ENCODE results near the gene CHD1.

CHD1 gene

DNA sequence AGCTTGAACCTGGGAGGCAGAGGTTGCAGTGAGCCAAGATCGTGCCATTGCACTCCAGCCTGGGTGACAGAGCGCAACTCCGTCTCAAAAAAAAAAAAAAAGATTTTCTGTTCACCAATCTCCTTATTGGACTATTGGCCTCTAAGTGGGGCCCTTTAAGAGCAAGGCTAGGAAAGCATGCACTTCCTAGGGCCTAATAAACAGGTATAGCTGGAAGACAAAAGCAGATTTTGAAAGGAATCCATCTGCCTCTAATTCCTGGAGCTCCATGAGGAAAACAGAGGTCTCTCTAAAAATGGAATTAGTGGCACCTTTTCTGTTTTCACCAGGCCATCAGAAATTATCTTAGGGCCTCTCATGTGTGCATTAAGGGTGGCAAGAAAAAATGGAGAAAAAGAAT lies 85.3 kb downstream of the CHD1 start:
- DNase-seq, result no peak
- H3K4me3 ChIP-seq (ENCODE audit: control insufficient read depth in 1 of 7, extremely low read depth in 1 of 7, insufficient read depth in 4 of 7, low read depth in 2 of 7, low read length in 6 of 7), result no peak overlapping the region
- no peaks in the 10 kb centered on the region for H3K4me1 ChIP-seq (ENCODE audit: control extremely low read depth in 1 of 4, control insufficient read depth in 4 of 4, insufficient read depth in 4 of 4, low read length in 3 of 4)
- POLR2A ChIA-PET, result no interaction called here
- CTCF ChIA-PET, result interaction anchor here (0.6 to 1.2 kb wide), 2 partner anchors 9 to 1708 kb away, joined by 3 read pairs; no protein-coding TSS in a partner anchor
- 100% methylated on average over 1 of the region's 3 CpGs for WGBS (ENCODE audit: insufficient coverage)
- H3K36me3 ChIP-seq (ENCODE audit: control insufficient read depth in 4 of 4, insufficient read depth in 4 of 4, low read length in 3 of 4), result no peaks in the 10 kb centered on the region
- H3K27me3 ChIP-seq (replicated peaks in 2 of 5; ENCODE audit: control insufficient read depth in 4 of 5, insufficient read depth in 5 of 5, low read length in 4 of 5), result no peaks in the 10 kb centered on the region
- no peak overlapping the region for H3K27ac ChIP-seq (ENCODE audit: insufficient read depth in 1 of 2, low read depth in 1 of 2, low read length in 2 of 2, poor library complexity in 1 of 2, severe bottlenecking in 2 of 2)
- peaks cover 0 to 13% (median 9%) of the 10 kb centered on the region in 5 experiments for H3K9me3 ChIP-seq (ENCODE audit: control extremely low read depth in 1 of 5, control insufficient read depth in 4 of 5, insufficient read depth in 2 of 5, low read depth in 1 of 5, low read length in 4 of 5)

DNA sequence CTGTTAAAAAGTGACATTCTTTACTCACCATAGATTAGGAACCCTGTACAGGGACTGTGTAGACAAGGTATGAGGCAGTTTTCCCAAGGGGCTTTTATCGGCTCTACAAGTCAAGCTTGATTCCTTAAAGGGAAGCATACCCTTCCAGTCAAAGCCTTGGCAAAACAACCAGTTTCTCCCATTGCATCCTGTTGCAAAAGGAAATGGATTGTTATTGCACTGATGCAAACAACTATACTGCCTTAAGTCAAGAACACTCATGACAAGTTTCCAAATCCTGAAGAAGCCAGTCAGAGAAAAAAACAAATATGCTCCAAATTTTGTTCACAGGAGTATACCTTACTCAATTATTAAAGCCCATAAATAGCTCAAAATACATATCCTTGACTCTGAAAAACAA lies 87.9 kb downstream of the CHD1 start:
- no peaks in the 10 kb centered on the region for H3K4me1 ChIP-seq (ENCODE audit: control extremely low read depth in 1 of 4, control insufficient read depth in 4 of 4, insufficient read depth in 4 of 4, low read length in 3 of 4)
- H3K36me3 ChIP-seq (ENCODE audit: control insufficient read depth in 4 of 4, insufficient read depth in 4 of 4, low read length in 3 of 4), result no peaks in the 10 kb centered on the region
- H3K27me3 ChIP-seq (replicated peaks in 2 of 5; ENCODE audit: control insufficient read depth in 4 of 5, insufficient read depth in 5 of 5, low read length in 4 of 5), result no peaks in the 10 kb centered on the region
- no peak for DNase-seq
- H3K9me3 ChIP-seq (ENCODE audit: control extremely low read depth in 1 of 5, control insufficient read depth in 4 of 5, insufficient read depth in 2 of 5, low read depth in 1 of 5, low read length in 4 of 5), result peaks cover 0 to 13% (median 9%) of the 10 kb centered on the region in 5 experiments
- WGBS (ENCODE audit: insufficient coverage), result 100% methylated on average over 1 of the region's 1 CpG
- H3K4me3 ChIP-seq (ENCODE audit: control insufficient read depth in 1 of 7, extremely low read depth in 1 of 7, insufficient read depth in 4 of 7, low read depth in 2 of 7, low read length in 6 of 7), result no peak overlapping the region
- ChIA-PET CTCF (interaction anchor here (0.9 kb wide), 1 partner anchor 11 kb away, joined by 3 read pairs; no protein-coding TSS in a partner anchor), POLR2A (no interaction called here)
- no peak overlapping the region for H3K27ac ChIP-seq (ENCODE audit: insufficient read depth in 1 of 2, low read depth in 1 of 2, low read length in 2 of 2, poor library complexity in 1 of 2, severe bottlenecking in 2 of 2)

DNA sequence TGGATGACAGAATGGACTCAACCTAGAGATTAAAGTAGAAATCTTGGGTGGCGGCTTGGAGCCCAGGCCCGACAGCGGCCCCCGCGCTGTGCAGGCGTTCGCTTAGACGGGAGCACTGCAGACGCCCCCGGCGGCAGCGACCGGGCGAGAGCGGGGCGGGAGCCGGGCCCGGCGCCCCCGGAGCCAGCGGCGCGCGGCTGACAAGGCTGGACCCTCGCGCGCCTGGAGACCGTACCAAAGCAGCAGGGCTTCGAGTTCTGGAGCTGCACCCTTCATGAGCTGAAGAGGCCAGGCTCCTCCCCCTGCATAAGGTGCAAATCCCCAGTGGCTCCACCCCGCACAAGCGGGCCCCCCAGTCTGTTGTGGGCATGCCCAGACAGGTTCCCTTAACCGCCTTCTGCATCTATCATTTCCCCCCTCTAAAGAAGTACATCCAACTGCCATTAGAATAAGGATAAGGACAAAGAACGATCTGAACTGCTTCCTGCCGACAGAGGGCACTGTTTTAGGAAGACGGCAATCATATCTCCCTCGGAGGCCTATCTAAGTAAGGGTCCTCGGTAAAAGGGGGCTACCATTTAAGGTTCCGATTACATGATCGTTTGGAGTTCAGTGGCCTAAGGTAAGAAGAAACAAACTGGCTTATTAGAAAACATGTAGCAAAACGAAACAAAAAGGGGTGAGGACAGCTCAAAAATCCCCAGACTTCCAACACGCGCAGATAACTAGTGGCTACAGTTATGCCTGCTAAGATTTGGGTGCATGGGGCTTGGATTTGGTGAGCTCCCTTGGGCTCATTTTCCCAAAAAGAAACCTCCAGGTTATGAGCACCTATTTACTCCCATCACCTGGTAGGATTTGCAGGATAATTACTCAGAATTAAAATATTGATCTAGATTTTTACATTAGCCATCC lies 89.1 kb downstream of the CHD1 start:
- Histone ChIP-seq H3K4me3 (ENCODE audit: control insufficient read depth in 1 of 7, extremely low read depth in 1 of 7, insufficient read depth in 4 of 7, low read depth in 2 of 7, low read length in 6 of 7) (peak overlapping the region in 5 of 7 experiments; percentile 12 to 56 (median 47)), H3K27ac (ENCODE audit: insufficient read depth in 1 of 2, low read depth in 1 of 2, low read length in 2 of 2, poor library complexity in 1 of 2, severe bottlenecking in 2 of 2) (no peak overlapping the region), H3K9me3 (ENCODE audit: control extremely low read depth in 1 of 5, control insufficient read depth in 4 of 5, insufficient read depth in 2 of 5, low read depth in 1 of 5, low read length in 4 of 5) (peaks cover 0 to 10% (median 7%) of the 10 kb centered on the region in 5 experiments), H3K27me3 (replicated peaks in 2 of 5; ENCODE audit: control insufficient read depth in 4 of 5, insufficient read depth in 5 of 5, low read length in 4 of 5) (no peaks in the 10 kb centered on the region), H3K36me3 (ENCODE audit: control insufficient read depth in 4 of 4, insufficient read depth in 4 of 4, low read length in 3 of 4) (no peaks in the 10 kb centered on the region), H3K4me1 (ENCODE audit: control extremely low read depth in 1 of 4, control insufficient read depth in 4 of 4, insufficient read depth in 4 of 4, low read length in 3 of 4) (no peaks in the 10 kb centered on the region)
- ChIA-PET CTCF (interaction anchor here (0.6 to 1.6 kb wide), 5 partner anchors 13 to 454 kb away, joined by 3 to 4 read pairs (median 3); no protein-coding TSS in a partner anchor), POLR2A (no interaction called here)
- WGBS (ENCODE audit: insufficient coverage), result 67% methylated on average over 18 of the region's 42 CpGs
- peak; percentile 18 to 62 (median 57) for DNase-seq

DNA sequence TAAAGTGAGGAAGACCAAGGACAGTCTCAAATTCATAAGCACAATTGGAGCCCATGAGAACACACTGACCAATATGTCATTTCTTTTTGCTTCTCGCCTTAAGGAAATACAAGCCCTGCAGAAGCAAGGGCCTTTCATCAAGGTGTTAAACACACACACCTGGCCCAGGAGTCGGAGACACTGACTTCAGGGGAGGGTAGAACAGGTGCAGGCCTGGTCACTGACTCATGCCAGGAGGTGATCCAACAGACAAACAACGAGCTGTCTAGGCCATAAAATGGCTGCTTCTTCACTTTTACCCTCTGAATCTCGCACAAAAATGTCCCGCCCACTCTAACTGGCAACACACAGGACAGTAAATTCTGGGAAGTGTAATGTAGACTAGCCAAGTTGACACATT lies 92.6 kb downstream of the CHD1 start:
- Histone ChIP-seq H3K4me3 (ENCODE audit: control insufficient read depth in 1 of 7, extremely low read depth in 1 of 7, insufficient read depth in 4 of 7, low read depth in 2 of 7, low read length in 6 of 7) (no peak overlapping the region), H3K36me3 (ENCODE audit: control insufficient read depth in 4 of 4, insufficient read depth in 4 of 4, low read length in 3 of 4) (no peaks in the 10 kb centered on the region), H3K4me1 (ENCODE audit: control extremely low read depth in 1 of 4, control insufficient read depth in 4 of 4, insufficient read depth in 4 of 4, low read length in 3 of 4) (no peaks in the 10 kb centered on the region), H3K27me3 (replicated peaks in 2 of 5; ENCODE audit: control insufficient read depth in 4 of 5, insufficient read depth in 5 of 5, low read length in 4 of 5) (no peaks in the 10 kb centered on the region), H3K27ac (ENCODE audit: insufficient read depth in 1 of 2, low read depth in 1 of 2, low read length in 2 of 2, poor library complexity in 1 of 2, severe bottlenecking in 2 of 2) (no peak overlapping the region), H3K9me3 (ENCODE audit: control extremely low read depth in 1 of 5, control insufficient read depth in 4 of 5, insufficient read depth in 2 of 5, low read depth in 1 of 5, low read length in 4 of 5) (no peaks in the 10 kb centered on the region)
- ChIA-PET POLR2A (no interaction called here), CTCF (no interaction called here)
- 100% methylated on average over 3 of the region's 5 CpGs for whole genome bisulfite sequencing (ENCODE audit: insufficient coverage)
- no peak for DNase-seq

DNA sequence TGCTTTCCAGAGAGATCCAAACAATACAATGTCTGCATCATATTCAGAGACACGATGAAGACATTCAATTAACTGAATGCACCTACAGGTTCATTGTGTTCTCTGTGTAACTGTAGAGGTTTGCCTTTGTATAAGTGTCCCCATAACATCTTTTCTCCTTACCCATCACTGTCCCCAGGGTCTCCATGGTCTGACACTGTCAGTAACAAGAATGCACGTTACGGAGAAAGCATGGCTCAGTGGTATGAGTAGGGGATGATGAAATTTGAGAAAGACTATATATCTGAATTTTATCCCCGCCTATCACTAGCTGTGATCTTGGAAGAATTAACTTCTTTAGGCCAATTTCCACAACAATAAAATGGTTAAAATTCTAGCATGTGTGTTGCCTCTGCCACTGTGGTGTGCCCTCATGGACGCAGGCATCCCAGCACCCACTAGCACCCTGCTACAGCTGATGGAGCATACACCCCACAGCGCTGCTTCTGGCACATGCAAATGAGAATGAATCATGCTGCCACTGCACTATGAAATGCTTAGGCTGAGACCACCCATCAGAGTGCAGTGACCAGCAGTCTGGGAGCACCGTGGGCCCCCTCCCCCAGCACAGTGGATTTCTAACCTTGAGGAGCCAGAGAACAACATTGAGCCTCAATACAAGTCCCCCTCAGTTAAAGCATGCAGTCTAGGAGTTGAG lies 101.1 kb downstream of the CHD1 start:
- POLR2A ChIA-PET, result no interaction called here
- WGBS (ENCODE audit: insufficient coverage), result 100% methylated on average over 5 of the region's 7 CpGs
- Histone ChIP-seq H3K4me1 (ENCODE audit: control extremely low read depth in 1 of 4, control insufficient read depth in 4 of 4, insufficient read depth in 4 of 4, low read length in 3 of 4) (no peaks in the 10 kb centered on the region), H3K36me3 (ENCODE audit: control insufficient read depth in 4 of 4, insufficient read depth in 4 of 4, low read length in 3 of 4) (no peaks in the 10 kb centered on the region), H3K27ac (ENCODE audit: insufficient read depth in 1 of 2, low read depth in 1 of 2, low read length in 2 of 2, poor library complexity in 1 of 2, severe bottlenecking in 2 of 2) (no peak overlapping the region), H3K4me3 (ENCODE audit: control insufficient read depth in 1 of 7, extremely low read depth in 1 of 7, insufficient read depth in 4 of 7, low read depth in 2 of 7, low read length in 6 of 7) (no peak overlapping the region), H3K27me3 (replicated peaks in 2 of 5; ENCODE audit: control insufficient read depth in 4 of 5, insufficient read depth in 5 of 5, low read length in 4 of 5) (no peaks in the 10 kb centered on the region), H3K9me3 (ENCODE audit: control extremely low read depth in 1 of 5, control insufficient read depth in 4 of 5, insufficient read depth in 2 of 5, low read depth in 1 of 5, low read length in 4 of 5) (no peaks in the 10 kb centered on the region)
- CTCF ChIA-PET, result interaction anchor here (0.9 to 1.7 kb wide), 2 partner anchors 9 to 1402 kb away, joined by 3 to 5 read pairs; no protein-coding TSS in a partner anchor
- DNase-seq, result no peak

DNA sequence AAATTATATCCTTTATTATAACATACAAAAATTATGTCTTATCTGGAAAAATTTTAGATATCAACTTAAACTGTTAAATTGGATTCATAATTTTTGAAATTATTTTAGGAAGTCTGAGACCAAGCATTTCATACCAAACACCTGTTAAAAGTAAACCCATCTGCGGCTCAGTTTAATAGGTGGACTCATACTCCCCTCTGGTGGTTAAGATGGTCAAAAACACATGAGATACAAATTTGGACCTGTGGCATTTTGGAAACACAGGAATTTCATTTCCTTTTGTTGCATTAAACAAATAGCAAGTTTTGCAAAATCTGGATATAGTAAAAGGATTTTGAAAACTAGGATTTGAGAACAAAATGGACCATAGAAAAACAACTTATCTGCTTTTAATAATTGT lies 101.6 kb downstream of the CHD1 start:
- peak; percentile 18 to 52 (median 45) for DNase-seq
- CTCF ChIA-PET, result interaction anchor here (1.7 kb wide), 1 partner anchor 8 kb away, joined by 5 read pairs; no protein-coding TSS in a partner anchor
- 67% methylated on average over 1 of the region's 1 CpG for WGBS (ENCODE audit: insufficient coverage)
- no peaks in the 10 kb centered on the region for H3K9me3 ChIP-seq (ENCODE audit: control extremely low read depth in 1 of 5, control insufficient read depth in 4 of 5, insufficient read depth in 2 of 5, low read depth in 1 of 5, low read length in 4 of 5)
- no peak overlapping the region for H3K27ac ChIP-seq (ENCODE audit: insufficient read depth in 1 of 2, low read depth in 1 of 2, low read length in 2 of 2, poor library complexity in 1 of 2, severe bottlenecking in 2 of 2)
- no peak overlapping the region for H3K4me3 ChIP-seq (ENCODE audit: control insufficient read depth in 1 of 7, extremely low read depth in 1 of 7, insufficient read depth in 4 of 7, low read depth in 2 of 7, low read length in 6 of 7)
- H3K36me3 ChIP-seq (ENCODE audit: control insufficient read depth in 4 of 4, insufficient read depth in 4 of 4, low read length in 3 of 4), result no peaks in the 10 kb centered on the region
- no peaks in the 10 kb centered on the region for H3K27me3 ChIP-seq (replicated peaks in 2 of 5; ENCODE audit: control insufficient read depth in 4 of 5, insufficient read depth in 5 of 5, low read length in 4 of 5)
- POLR2A ChIA-PET, result no interaction called here
- H3K4me1 ChIP-seq (ENCODE audit: control extremely low read depth in 1 of 4, control insufficient read depth in 4 of 4, insufficient read depth in 4 of 4, low read length in 3 of 4), result no peaks in the 10 kb centered on the region

Data from common myeloid progenitor, CD34-positive (primary cell).